Measurements from ENCODE around the gene POLR2J2.
"Not testable (repeated sequence)": the region's sequence is repeated elsewhere in the genome, so short reads cannot be mapped to it uniquely, and the experiment has no call there.

Gene POLR2J2

GRCh38 chr7:102638848-102639247, 32.6 kb downstream of the POLR2J2 start:
- peak; percentile 15 to 59 for DNase-seq
- intact Hi-C loops (cut with DNase I; ENCODE audit: low total_unique reads); H3K27ac ChIP-seq; H3K9me3 ChIP-seq; H3K27me3 ChIP-seq; H3K4me3 ChIP-seq; H3K4me1 ChIP-seq; H3K36me3 ChIP-seq: not testable (repeated sequence)

- H3K27ac ChIP-seq; H3K36me3 ChIP-seq; H3K4me3 ChIP-seq; intact Hi-C loops (cut with DNase I; ENCODE audit: low total_unique reads); H3K27me3 ChIP-seq; H3K4me1 ChIP-seq; H3K9me3 ChIP-seq: not testable (repeated sequence)
- peak in 1 of 2 donors; percentile 1 for DNase-seq
These were observed 34.5 kb downstream of the POLR2J2 start for GRCh38 chr7:102636956-102637355.

DNA sequence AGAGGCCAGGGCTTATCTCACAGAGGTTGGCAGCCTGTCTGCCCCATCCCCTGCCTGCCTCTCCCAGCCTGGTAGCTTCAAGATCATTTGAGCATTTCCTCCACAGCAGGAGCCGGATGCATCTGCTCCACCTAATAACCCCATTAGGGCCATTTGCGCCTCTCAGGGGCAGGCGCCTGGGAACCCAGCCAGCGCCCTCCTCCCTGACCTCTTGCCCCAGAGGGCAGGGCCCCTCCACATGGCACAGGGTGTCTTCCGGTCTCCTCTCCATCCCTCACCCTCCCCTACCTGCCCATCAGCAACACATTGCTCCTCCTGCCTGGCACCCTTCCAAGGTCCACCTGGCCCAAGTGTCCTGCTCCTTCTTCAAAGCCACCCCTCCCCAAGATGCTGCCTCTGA, 36.1 kb downstream of the POLR2J2 start:
- H3K4me1 ChIP-seq; H3K27ac ChIP-seq; intact Hi-C loops (cut with DNase I; ENCODE audit: low total_unique reads); H3K36me3 ChIP-seq; H3K4me3 ChIP-seq; H3K9me3 ChIP-seq; H3K27me3 ChIP-seq; DNase-seq: not testable (repeated sequence)

DNA sequence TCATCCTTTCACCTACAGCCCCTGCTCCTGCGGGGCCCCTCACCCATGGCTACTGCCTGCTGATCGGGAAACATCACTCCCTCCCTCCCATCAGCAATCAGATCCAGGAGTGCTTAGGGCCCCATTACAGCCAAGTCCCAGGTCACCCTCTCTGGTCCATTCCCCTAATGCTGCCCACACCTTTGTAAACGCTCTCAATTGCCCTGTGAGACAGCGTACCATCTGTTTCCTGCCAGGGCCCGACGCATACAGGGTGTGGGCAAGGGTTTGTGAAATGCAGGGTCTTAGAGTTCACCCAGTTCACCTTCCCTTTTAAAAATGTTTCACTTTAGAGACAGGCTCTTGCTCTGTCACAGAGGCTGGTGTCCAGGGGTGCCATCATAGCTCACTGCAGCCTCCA, 37.2 kb downstream of the POLR2J2 start:
- H3K4me1 ChIP-seq; intact Hi-C loops (cut with DNase I; ENCODE audit: low total_unique reads); H3K27ac ChIP-seq; H3K27me3 ChIP-seq; H3K9me3 ChIP-seq; H3K4me3 ChIP-seq; H3K36me3 ChIP-seq: not testable (repeated sequence)
- peak in 1 of 2 donors; percentile 6 for DNase-seq

DNA sequence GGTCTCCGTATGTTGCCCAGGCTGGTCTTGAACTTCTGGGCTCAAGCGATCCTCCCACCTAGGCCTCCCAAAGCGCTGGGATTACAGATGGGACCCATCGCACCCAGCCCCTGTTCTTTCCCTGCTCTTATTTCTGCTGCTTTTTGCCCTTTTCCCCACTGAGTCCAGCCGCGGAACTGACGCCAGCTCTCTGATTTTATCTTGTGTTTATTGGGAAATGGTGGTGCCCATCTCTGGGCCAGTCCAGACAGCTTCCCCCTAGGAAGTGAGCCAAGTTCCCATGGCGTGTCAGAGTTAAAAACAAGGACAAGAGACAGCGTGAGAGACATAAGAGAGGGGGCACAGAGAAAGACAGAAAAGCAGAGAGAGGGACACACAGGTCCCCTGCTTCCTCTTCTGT, 40.8 kb downstream of the POLR2J2 start:
- intact Hi-C loops (cut with DNase I; ENCODE audit: low total_unique reads); H3K4me1 ChIP-seq; H3K4me3 ChIP-seq; H3K27ac ChIP-seq; H3K36me3 ChIP-seq; H3K9me3 ChIP-seq; H3K27me3 ChIP-seq: not testable (repeated sequence)
- DNase-seq = peak in 1 of 2 donors; percentile 3

GRCh38 chr7:102627271-102627904, 44.1 kb downstream of the POLR2J2 start:
- DNase-seq; H3K4me1 ChIP-seq; H3K36me3 ChIP-seq; intact Hi-C loops (cut with DNase I; ENCODE audit: low total_unique reads); H3K27me3 ChIP-seq; H3K9me3 ChIP-seq; H3K4me3 ChIP-seq; H3K27ac ChIP-seq: not testable (repeated sequence)

GRCh38 chr7:102618122-102618521, 53.3 kb downstream of the POLR2J2 start:
- peak in 1 of 2 donors; percentile 3 for DNase-seq
- H3K36me3 ChIP-seq; H3K27me3 ChIP-seq; H3K27ac ChIP-seq; intact Hi-C loops (cut with DNase I; ENCODE audit: low total_unique reads); H3K9me3 ChIP-seq; H3K4me1 ChIP-seq; H3K4me3 ChIP-seq: not testable (repeated sequence)

DNA sequence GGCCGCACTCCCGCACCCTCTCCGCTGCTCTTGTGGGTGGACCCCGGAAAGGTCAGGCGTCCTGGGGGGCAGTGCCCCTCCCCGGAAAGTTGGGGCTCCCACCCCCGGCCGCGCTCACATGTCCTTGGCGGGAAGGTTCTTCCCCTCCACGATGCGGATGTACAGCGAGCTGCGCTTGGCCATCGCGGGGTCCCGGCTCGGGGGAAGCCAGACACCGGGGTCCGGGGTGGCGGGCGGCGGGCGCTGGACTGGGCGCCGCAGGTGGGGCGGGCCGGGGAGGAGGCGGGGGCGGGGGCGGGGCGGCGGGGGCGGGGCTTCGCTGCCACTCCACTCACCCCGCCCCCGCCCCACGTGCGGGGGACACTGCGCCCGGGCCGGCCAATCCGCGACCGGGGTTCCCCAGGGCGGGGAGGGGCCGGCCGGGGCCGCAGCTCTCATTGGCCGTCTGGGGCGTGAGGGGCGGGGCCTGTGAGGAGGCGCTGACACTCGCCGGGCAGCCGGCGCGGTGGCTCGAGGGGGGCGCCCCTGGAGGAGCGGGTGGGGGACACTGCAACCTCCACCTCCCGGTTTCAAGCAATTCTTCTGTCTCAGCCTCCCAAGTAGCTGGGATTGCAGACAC, 54.8 kb downstream of the POLR2J2 start, which contains the start of gene RASA4:
TSS of gene RASA4 (minus strand) at position 250 of the 619 bp plus-strand sequence. CDS start at position 183, 67 bp downstream.
- Histone ChIP-seq H3K27ac (peak within 1 kb of the TSS in 1 of 2 donors; percentile 56), H3K4me3 (peak within 1 kb of the TSS; percentile 50 to 54)
- H3K27me3 ChIP-seq; intact Hi-C loops (cut with DNase I; ENCODE audit: low total_unique reads); H3K4me1 ChIP-seq; H3K9me3 ChIP-seq; H3K36me3 ChIP-seq: not testable (repeated sequence)
- peak; percentile 45 to 68 for DNase-seq

All from tibial artery (tissue), 4 donors.